ENCODE results near the gene GRIK4. TPM values are rescaled to one million over a fixed set of nuclear protein-coding genes. Genes with fewer than 3 reads are reported as not detected.

The GRIK4 gene
- total and polyA plus RNA-seq, 2 donors (not counting 3 experiments of a cell fraction or from before 2014, with no cell fraction given): 0.81 to 1.6 TPM

GRCh38 chr11:120747850-120748814 is 236.6 kb downstream of the GRIK4 start:
- no peak for TF ChIP-seq POLR2A (IDR thresholded peaks at IDR 0.05; ENCODE audit: low read depth, low read length)
- no peak for TF ChIP-seq EZH2 (IDR thresholded peaks at IDR 0.05; ENCODE audit: borderline replicate concordance, low read depth, low read length, severe bottlenecking)
- TF ChIP-seq JUN (IDR thresholded peaks at IDR 0.05; ENCODE audit: borderline replicate concordance, insufficient read depth, insufficient read length, low read depth): no peak
- TF ChIP-seq, protein P1, sequence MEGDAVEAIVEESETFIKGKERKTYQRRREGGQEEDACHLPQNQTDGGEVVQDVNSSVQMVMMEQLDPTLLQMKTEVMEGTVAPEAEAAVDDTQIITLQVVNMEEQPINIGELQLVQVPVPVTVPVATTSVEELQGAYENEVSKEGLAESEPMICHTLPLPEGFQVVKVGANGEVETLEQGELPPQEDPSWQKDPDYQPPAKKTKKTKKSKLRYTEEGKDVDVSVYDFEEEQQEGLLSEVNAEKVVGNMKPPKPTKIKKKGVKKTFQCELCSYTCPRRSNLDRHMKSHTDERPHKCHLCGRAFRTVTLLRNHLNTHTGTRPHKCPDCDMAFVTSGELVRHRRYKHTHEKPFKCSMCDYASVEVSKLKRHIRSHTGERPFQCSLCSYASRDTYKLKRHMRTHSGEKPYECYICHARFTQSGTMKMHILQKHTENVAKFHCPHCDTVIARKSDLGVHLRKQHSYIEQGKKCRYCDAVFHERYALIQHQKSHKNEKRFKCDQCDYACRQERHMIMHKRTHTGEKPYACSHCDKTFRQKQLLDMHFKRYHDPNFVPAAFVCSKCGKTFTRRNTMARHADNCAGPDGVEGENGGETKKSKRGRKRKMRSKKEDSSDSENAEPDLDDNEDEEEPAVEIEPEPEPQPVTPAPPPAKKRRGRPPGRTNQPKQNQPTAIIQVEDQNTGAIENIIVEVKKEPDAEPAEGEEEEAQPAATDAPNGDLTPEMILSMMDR (IDR thresholded peaks at IDR 0.05; ENCODE audit: extremely low read depth in 1 of 2, insufficient read depth in 1 of 2, low read depth in 1 of 2, low read length in 2 of 2): no peak
- TF ChIP-seq MAX (IDR thresholded peaks at IDR 0.05; ENCODE audit: insufficient read depth, insufficient read length): no peak

More at GRCh38 chr11:120747850-120748814, 236.6 kb downstream of the GRIK4 start:
- no peak overlapping the region for H3K27ac ChIP-seq (ENCODE audit: insufficient read depth, low read depth, low read length)
- no peaks in the 10 kb centered on the region for H3K27me3 ChIP-seq (ENCODE audit: control insufficient read depth in 2 of 2, insufficient read depth in 2 of 2, low read length in 2 of 2)
- ChIA-PET CTCF (no interaction called here), POLR2A (no interaction called here)
- no peak overlapping the region for H2AFZ ChIP-seq (ENCODE audit: low read depth, low read length)
- H4K20me1 ChIP-seq (replicated peaks; ENCODE audit: control insufficient read depth, extremely low read depth, insufficient read depth, low read length): no peaks in the 10 kb centered on the region
- H3K9me1 ChIP-seq (replicated peaks; ENCODE audit: control insufficient read depth, extremely low read depth, insufficient read depth, low read length): no peaks in the 10 kb centered on the region
- H3K79me2 ChIP-seq (ENCODE audit: control insufficient read depth, insufficient read depth, low read length): no peaks in the 10 kb centered on the region
- no TSS peak for BruUV-seq (replicated peaks)
- no peaks in the 10 kb centered on the region for H3K36me3 ChIP-seq (ENCODE audit: control insufficient read depth in 2 of 2, extremely low read depth in 1 of 2, insufficient read depth in 2 of 2, low read length in 2 of 2)
- intact Hi-C loops (cut with micrococcal nuclease): no loop called here
- H3K9me3 ChIP-seq (replicated peaks; ENCODE audit: control insufficient read depth, insufficient read depth, low read length): no peaks in the 10 kb centered on the region
- FAIRE-seq (no peak), DNase-seq (ENCODE audit: low read depth, low spot score) (no peak)
- no peak overlapping the region for H3K4me2 ChIP-seq (ENCODE audit: insufficient read depth, low read length)
- H3K4me3 ChIP-seq (replicated peaks in 1 of 3; ENCODE audit: insufficient read depth in 1 of 3, low read depth in 1 of 3, low read length in 3 of 3): no peak overlapping the region
- no peaks in the 10 kb centered on the region for H3K4me1 ChIP-seq (ENCODE audit: control insufficient read depth, extremely low read depth, insufficient read depth, low read length)
- H3K9ac ChIP-seq (replicated peaks; ENCODE audit: extremely low read depth, insufficient read depth, low read length): no peak overlapping the region
- dilution Hi-C loops (cut with MboI; ENCODE audit: extremely low pct_ligation_motif_present, low sequenced_read_pairs): no loop called here
